Caco-2 (cell line): ENCODE data around the gene NUP205. TPM values are rescaled to one million over a fixed set of nuclear protein-coding genes. Genes with fewer than 3 reads are reported as not detected.

Experiments
- BruUV-seq: library from RNA; stranded (reverse); fragments of 400-500 nt; replicated peaks from 2 replicates; lab custom pipeline; 2021; lab: Mats Ljungman, UMichigan
- CTCF ChIA-PET: fragments of 300-600 bp; sonication (Branson Sonifier 250); formaldehyde crosslinking; loops from one replicate; lab custom pipeline; 2022; ENCODE audit warnings: antibody characterized with exemption; lab: Charles Lee
- POLR2A ChIA-PET: fragments of 300-600 bp; sonication (Branson Sonifier 250); formaldehyde crosslinking; loops from one replicate; lab custom pipeline; 2022; ENCODE audit warnings: antibody characterized with exemption; lab: Charles Lee
- DNase-seq, 2 experiments: peaks; one replicate each; pipeline versions ENCODE4 v3.0.0 to v3.0.0-alpha.2; 2020 to 2022
- H3K27me3 ChIP-seq: replicated peaks from 2 replicates; pipeline ENCODE4 v1.6.0; 2011; ENCODE audit warnings: low read length; ENCODE audit not compliant: control insufficient read depth, insufficient read depth
- H3K36me3 ChIP-seq: 2 replicates; pipeline ENCODE4 v1.5.1; 2011; ENCODE audit warnings: low read length; ENCODE audit not compliant: control insufficient read depth, insufficient read depth
- H3K4me1 ChIP-seq: fragments of 250-450 bp; sonication (Bioruptor Pico); 2 replicates; pipeline ENCODE4 v1.5.1; 2020; ENCODE audit warnings: mild to moderate bottlenecking
- H3K4me3 ChIP-seq: 2 replicates; pipeline ENCODE4 v1.5.1; 2011; ENCODE audit warnings: low read depth, mild to moderate bottlenecking, control low read depth, low read length
- H3K9me3 ChIP-seq: fragments of 250-450 bp; sonication (Bioruptor Pico); 2 replicates; pipeline ENCODE4 v1.5.1; 2020; ENCODE audit warnings: mild to moderate bottlenecking, moderate library complexity
- H3K27ac Mint-ChIP-seq: one replicate; pipeline ENCODE4 v1.8.0; 2022; ENCODE audit warnings: mixed read lengths; ENCODE audit not compliant: unreplicated experiment
- H3K27me3 Mint-ChIP-seq: one replicate; pipeline ENCODE4 v1.8.0; 2022; ENCODE audit warnings: mixed read lengths; ENCODE audit not compliant: insufficient read depth, unreplicated experiment
- H3K36me3 Mint-ChIP-seq: one replicate; pipeline ENCODE4 v1.8.0; 2022; ENCODE audit warnings: mild to moderate bottlenecking, mixed read lengths; ENCODE audit not compliant: insufficient read depth, unreplicated experiment
- H3K4me1 Mint-ChIP-seq: one replicate; pipeline ENCODE4 v1.8.0; 2022; ENCODE audit warnings: low read depth, mixed read lengths; ENCODE audit not compliant: unreplicated experiment
- H3K4me3 Mint-ChIP-seq: one replicate; pipeline ENCODE4 v1.8.0; 2022; ENCODE audit warnings: mild to moderate bottlenecking, moderate library complexity, mixed read lengths; ENCODE audit not compliant: unreplicated experiment
- H3K9me3 Mint-ChIP-seq: one replicate; pipeline ENCODE4 v1.8.0; 2022; ENCODE audit warnings: mixed read lengths; ENCODE audit not compliant: unreplicated experiment
- intact Hi-C: fragments of 100-400 bp; cut with micrococcal nuclease; formaldehyde crosslinking; loops from one replicate; pipeline ENCODE4 v1.10.0; 2022; ENCODE audit not compliant: unreplicated experiment
- total RNA-seq: library from RNA; stranded (reverse); gene quantifications from 2 replicates; pipeline ENCODE4 v1.2.3, GENCODE V29; 2022
- TF ChIP-seq, protein P1 (sequence below), 2 experiments: fragments of 200-600 bp in 1 of 2; IDR thresholded peaks; 1 replicate in 1 of 2; 2 replicates in 1 of 2; pipeline versions ENCODE4 v1.5.1 to v1.8.0; 2011 to 2022; ENCODE audit warnings: antibody characterized with exemption in 1 of 2, control low read depth in 1 of 2, inconsistent platforms in 1 of 2, low read depth in 1 of 2, low read length in 1 of 2, mild to moderate bottlenecking in 1 of 2, moderate library complexity in 1 of 2; ENCODE audit not compliant: insufficient read depth in 1 of 2, severe bottlenecking in 1 of 2, unreplicated experiment in 1 of 2

The NUP205 gene
- total RNA-seq, 1 experiment from 2014 or later: 115 TPM

DNA sequence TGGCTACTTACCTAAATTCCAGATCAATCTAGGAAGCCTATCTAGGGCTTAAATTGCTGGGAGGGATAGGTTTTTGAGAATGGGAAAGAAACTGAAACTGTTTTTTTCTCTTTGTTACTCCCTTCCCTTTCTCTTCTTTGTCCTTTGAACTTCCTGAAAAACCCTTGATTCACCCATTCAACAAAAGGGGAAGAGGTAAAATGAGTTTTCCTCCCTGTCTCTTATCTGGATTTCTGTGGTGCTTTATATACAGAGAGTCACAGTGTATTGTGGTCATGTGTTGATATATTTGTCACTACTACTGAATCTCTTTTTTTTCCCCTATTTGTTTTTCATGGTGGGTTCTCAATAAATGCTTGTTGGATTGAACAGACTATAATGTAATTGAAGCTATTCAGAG, 19.8 kb upstream of the NUP205 start:
- no peak for DNase-seq
- peaks cover 4% of the 10 kb centered on the region for H3K27me3 Mint-ChIP-seq
- TF ChIP-seq, protein P1, sequence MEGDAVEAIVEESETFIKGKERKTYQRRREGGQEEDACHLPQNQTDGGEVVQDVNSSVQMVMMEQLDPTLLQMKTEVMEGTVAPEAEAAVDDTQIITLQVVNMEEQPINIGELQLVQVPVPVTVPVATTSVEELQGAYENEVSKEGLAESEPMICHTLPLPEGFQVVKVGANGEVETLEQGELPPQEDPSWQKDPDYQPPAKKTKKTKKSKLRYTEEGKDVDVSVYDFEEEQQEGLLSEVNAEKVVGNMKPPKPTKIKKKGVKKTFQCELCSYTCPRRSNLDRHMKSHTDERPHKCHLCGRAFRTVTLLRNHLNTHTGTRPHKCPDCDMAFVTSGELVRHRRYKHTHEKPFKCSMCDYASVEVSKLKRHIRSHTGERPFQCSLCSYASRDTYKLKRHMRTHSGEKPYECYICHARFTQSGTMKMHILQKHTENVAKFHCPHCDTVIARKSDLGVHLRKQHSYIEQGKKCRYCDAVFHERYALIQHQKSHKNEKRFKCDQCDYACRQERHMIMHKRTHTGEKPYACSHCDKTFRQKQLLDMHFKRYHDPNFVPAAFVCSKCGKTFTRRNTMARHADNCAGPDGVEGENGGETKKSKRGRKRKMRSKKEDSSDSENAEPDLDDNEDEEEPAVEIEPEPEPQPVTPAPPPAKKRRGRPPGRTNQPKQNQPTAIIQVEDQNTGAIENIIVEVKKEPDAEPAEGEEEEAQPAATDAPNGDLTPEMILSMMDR (IDR thresholded peaks at IDR 0.05; ENCODE audit: insufficient read depth in 1 of 2, low read depth in 1 of 2, low read length in 1 of 2, severe bottlenecking in 1 of 2, unreplicated experiment in 1 of 2): no peak
- H3K9me3 Mint-ChIP-seq: no peaks in the 10 kb centered on the region
- ChIA-PET POLR2A (no interaction called here), CTCF (no interaction called here)
- H3K4me1 Mint-ChIP-seq: peaks cover 6% of the 10 kb centered on the region
- no peak overlapping the region for H3K4me3 Mint-ChIP-seq
- peaks cover 5% of the 10 kb centered on the region for H3K36me3 Mint-ChIP-seq
- Histone ChIP-seq H3K4me3 (no peak overlapping the region), H3K9me3 (0 out of 2 replicates have a peak, but pooled peaks cover 2% of the 10 kb centered on the region), H3K36me3 (no peaks in the 10 kb centered on the region), H3K4me1 (no peaks in the 10 kb centered on the region), H3K27me3 (no peaks in the 10 kb centered on the region)
- H3K27ac Mint-ChIP-seq: no peak overlapping the region
- intact Hi-C loops: no loop called here
- no TSS peak for BruUV-seq

DNA sequence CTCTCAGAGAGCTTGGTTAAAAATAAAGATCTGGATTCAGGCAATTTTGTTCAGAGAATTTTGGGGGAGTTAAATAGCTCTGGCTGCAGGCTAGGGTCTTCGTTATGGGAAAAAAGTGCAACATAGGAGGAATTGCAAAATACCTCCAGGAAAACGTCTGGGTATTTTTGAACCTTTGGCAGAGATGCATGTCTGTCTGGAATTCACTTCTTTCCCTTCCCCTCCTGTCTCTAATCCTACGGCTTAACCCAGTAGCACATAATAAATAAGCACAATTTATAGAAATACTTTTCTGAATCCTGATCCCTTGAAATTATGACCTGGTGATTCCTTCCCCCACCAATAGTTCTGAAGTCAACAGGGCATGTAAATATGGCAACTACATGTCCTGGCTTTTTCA, 19.3 kb upstream of the NUP205 start:
- Mint-ChIP-seq H3K36me3 (peaks cover 5% of the 10 kb centered on the region), H3K4me3 (no peak overlapping the region), H3K27ac (no peak overlapping the region), H3K9me3 (no peaks in the 10 kb centered on the region), H3K4me1 (peaks cover 6% of the 10 kb centered on the region), H3K27me3 (peaks cover 4% of the 10 kb centered on the region)
- TF ChIP-seq, protein P1 (IDR thresholded peaks at IDR 0.05; ENCODE audit: insufficient read depth in 1 of 2, low read depth in 1 of 2, low read length in 1 of 2, severe bottlenecking in 1 of 2, unreplicated experiment in 1 of 2): no peak
- ChIA-PET CTCF (no interaction called here), POLR2A (no interaction called here)
- H3K36me3 ChIP-seq: no peaks in the 10 kb centered on the region
- no peak for DNase-seq
- BruUV-seq: no TSS peak
- 0 out of 2 replicates have a peak, but pooled peaks cover 2% of the 10 kb centered on the region for H3K9me3 ChIP-seq
- H3K4me1 ChIP-seq: no peaks in the 10 kb centered on the region
- intact Hi-C loops: no loop called here
- no peaks in the 10 kb centered on the region for H3K27me3 ChIP-seq
- no peak overlapping the region for H3K4me3 ChIP-seq

DNA sequence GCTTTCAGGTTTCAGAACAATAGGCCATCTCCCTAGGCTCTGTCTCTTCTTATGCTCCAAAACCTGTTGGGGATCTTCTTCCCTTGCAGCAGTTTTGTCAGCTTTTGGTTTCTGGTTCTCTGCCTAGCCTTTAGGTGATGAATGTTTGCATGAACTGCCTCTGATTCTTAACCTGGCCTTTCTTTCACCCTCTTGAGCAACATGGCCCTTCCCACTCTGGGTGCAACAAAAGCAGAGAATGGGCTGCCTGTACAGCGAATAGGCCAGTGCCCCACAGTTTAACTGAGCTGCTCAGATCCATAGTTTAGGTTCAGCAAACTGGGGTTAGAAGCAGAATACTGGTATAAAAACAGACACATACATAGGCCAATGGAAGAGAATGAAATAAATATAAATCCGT, 18.1 kb upstream of the NUP205 start:
- no peak for DNase-seq
- ChIA-PET CTCF (no interaction called here), POLR2A (no interaction called here)
- Histone ChIP-seq H3K4me1 (no peaks in the 10 kb centered on the region), H3K4me3 (no peak overlapping the region), H3K27me3 (no peaks in the 10 kb centered on the region), H3K9me3 (0 out of 2 replicates have a peak, but pooled peaks cover 2% of the 10 kb centered on the region), H3K36me3 (no peaks in the 10 kb centered on the region)
- H3K4me1 Mint-ChIP-seq: peaks cover 6% of the 10 kb centered on the region
- H3K27ac Mint-ChIP-seq: no peak overlapping the region
- H3K36me3 Mint-ChIP-seq: peaks cover 5% of the 10 kb centered on the region
- H3K27me3 Mint-ChIP-seq: peaks cover 4% of the 10 kb centered on the region
- no peak overlapping the region for H3K4me3 Mint-ChIP-seq
- no peaks in the 10 kb centered on the region for H3K9me3 Mint-ChIP-seq
- BruUV-seq: no TSS peak
- intact Hi-C loops: no loop called here
- TF ChIP-seq, protein P1 (IDR thresholded peaks at IDR 0.05; ENCODE audit: insufficient read depth in 1 of 2, low read depth in 1 of 2, low read length in 1 of 2, severe bottlenecking in 1 of 2, unreplicated experiment in 1 of 2): no peak
